Erythroblast (primary cell): Measurements from ENCODE around the gene ADAM15.

ENCODE experiments used
- GATA1 ChIP-seq: IDR thresholded peaks from 2 replicates; pipeline ENCODE4 v1.6.1; 2011; ENCODE audit warnings: low read depth, mild to moderate bottlenecking, control low read depth, low read length, moderate library complexity
- POLR2A ChIP-seq: IDR thresholded peaks from 2 replicates; pipeline ENCODE4 v1.6.1; 2011; ENCODE audit warnings: mild to moderate bottlenecking, low read length

DNA sequence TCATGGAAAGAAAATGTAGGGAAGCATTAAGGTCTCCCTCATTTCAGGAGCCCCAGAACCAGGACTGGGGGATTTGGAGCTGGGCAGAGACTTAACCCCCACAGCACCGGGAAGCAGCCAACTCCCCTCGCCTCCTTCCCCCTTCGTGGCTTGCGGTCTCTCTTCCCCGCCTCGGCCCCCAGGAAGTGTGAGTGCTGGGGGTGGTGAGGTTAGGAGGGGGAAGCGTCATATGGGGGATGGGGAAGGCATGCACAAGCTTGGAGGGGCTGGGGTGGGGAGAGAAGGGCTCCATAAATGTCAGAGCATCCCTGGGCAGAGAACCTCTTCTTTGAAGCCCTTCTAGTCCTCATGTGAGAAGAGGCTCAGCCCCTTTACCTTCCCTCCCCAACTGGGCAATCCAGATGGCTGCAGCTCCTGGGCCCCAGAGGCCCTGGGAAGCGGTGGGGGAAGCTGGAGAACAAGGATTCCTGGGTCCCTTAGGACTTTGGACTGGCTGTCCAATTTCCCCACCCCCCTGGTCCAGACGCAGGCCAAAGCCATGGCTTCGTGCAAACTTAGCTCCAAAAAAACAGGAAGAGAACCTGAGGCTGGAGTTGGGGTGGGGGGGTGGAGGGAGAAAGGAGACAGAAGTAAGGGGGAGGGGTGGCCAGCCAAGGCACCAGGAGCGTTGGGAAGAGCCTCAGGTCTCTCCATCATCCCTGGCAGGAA is 40.8 kb upstream of the ADAM15 start:
- TF ChIP-seq POLR2A, result no peak
- no peak for TF ChIP-seq GATA1
